ENCODE data around the gene IRF2BP2.
A peak's percentile ranks its signal among the peaks of the same experiment; 100 is the strongest.

Gene IRF2BP2

DNA sequence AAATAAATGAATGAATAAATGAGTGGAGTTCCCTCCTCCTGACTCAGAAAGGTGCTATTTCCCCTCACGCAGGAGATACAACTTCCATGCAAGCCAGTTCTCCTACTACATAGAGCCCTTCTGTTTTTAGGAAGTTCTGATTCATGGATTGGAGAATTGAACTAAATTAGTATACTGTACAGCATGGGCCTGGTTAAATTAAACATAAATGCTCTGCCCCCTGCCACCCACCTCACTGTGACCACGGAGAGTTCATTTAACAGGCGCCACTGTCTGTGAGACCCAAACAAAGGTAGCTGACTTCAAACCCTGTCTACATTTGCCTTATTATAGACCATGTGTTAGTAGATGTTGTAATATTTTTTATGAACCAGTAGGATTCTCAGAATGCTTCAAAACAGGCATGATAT lies 9.1 kb upstream of the IRF2BP2 start:
- H3K36me3 ChIP-seq (ENCODE audit: control insufficient read depth in 4 of 4, insufficient read depth in 4 of 4, low read length in 3 of 4), result no peaks in the 10 kb centered on the region
- WGBS (ENCODE audit: insufficient coverage), result no CpG with 5 or more reads among the region's 3 CpGs
- H3K4me1 ChIP-seq (ENCODE audit: control extremely low read depth in 1 of 4, control insufficient read depth in 4 of 4, insufficient read depth in 4 of 4, low read length in 3 of 4), result peaks cover 10 to 45% (median 24%) of the 10 kb centered on the region in 4 experiments
- H3K9me3 ChIP-seq (ENCODE audit: control extremely low read depth in 1 of 5, control insufficient read depth in 4 of 5, insufficient read depth in 2 of 5, low read depth in 1 of 5, low read length in 4 of 5), result no peaks in the 10 kb centered on the region
- CTCF ChIA-PET, result interaction anchor here (0.7 to 1.6 kb wide), 6 partner anchors 8 to 273 kb away, joined by 3 to 6 read pairs (median 4); no protein-coding TSS in a partner anchor
- H3K4me3 ChIP-seq (ENCODE audit: control insufficient read depth in 1 of 7, extremely low read depth in 1 of 7, insufficient read depth in 4 of 7, low read depth in 2 of 7, low read length in 6 of 7), result no peak overlapping the region
- no peak for DNase-seq
- POLR2A ChIA-PET, result interaction anchor here (1.7 kb wide), 1 partner anchor 105 kb away, joined by 12 read pairs; no protein-coding TSS in a partner anchor
- H3K27ac ChIP-seq (ENCODE audit: insufficient read depth in 1 of 2, low read depth in 1 of 2, low read length in 2 of 2, poor library complexity in 1 of 2, severe bottlenecking in 2 of 2), result no peak overlapping the region
- H3K27me3 ChIP-seq (replicated peaks in 2 of 5; ENCODE audit: control insufficient read depth in 4 of 5, insufficient read depth in 5 of 5, low read length in 4 of 5), result no peaks in the 10 kb centered on the region

DNA sequence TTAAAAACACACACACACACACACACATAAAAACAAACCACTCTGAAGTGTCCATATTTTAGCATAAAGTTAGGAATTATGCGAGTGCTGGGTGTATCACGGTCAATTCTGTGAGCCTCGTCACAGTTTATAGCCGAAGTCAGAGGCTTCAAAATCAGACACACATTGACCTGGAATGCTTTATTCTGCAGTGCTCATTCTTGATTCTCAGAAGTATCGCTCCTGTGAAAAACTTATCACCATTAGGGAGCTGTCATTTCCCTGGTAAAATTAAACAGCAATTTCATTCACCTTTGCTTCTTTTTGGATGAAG lies 8.7 kb upstream of the IRF2BP2 start:
- H3K4me1 ChIP-seq (ENCODE audit: control extremely low read depth in 1 of 4, control insufficient read depth in 4 of 4, insufficient read depth in 4 of 4, low read length in 3 of 4), result peaks cover 14 to 45% (median 27%) of the 10 kb centered on the region in 4 experiments

GRCh38 chr1:234617986-234618736 lies 8.2 kb upstream of the IRF2BP2 start:
- H3K36me3 ChIP-seq (ENCODE audit: control insufficient read depth in 4 of 4, insufficient read depth in 4 of 4, low read length in 3 of 4), result no peaks in the 10 kb centered on the region
- no peak for DNase-seq
- H3K4me1 ChIP-seq (ENCODE audit: control extremely low read depth in 1 of 4, control insufficient read depth in 4 of 4, insufficient read depth in 4 of 4, low read length in 3 of 4), result peaks cover 19 to 49% (median 32%) of the 10 kb centered on the region in 4 experiments
- ChIA-PET POLR2A (interaction anchor here (0.5 kb wide), 1 partner anchor 223 kb away, joined by 3 read pairs; no protein-coding TSS in a partner anchor), CTCF (no interaction called here)
- no peaks in the 10 kb centered on the region for H3K27me3 ChIP-seq (replicated peaks in 2 of 5; ENCODE audit: control insufficient read depth in 4 of 5, insufficient read depth in 5 of 5, low read length in 4 of 5)
- no peak overlapping the region for H3K4me3 ChIP-seq (ENCODE audit: control insufficient read depth in 1 of 7, extremely low read depth in 1 of 7, insufficient read depth in 4 of 7, low read depth in 2 of 7, low read length in 6 of 7)
- no peak overlapping the region for H3K27ac ChIP-seq (ENCODE audit: insufficient read depth in 1 of 2, low read depth in 1 of 2, low read length in 2 of 2, poor library complexity in 1 of 2, severe bottlenecking in 2 of 2)
- no peaks in the 10 kb centered on the region for H3K9me3 ChIP-seq (ENCODE audit: control extremely low read depth in 1 of 5, control insufficient read depth in 4 of 5, insufficient read depth in 2 of 5, low read depth in 1 of 5, low read length in 4 of 5)
- 93% methylated on average over 3 of the region's 7 CpGs for WGBS (ENCODE audit: insufficient coverage)

More for the DNA sequence above, 8.7 kb upstream of the IRF2BP2 start:
- no peaks in the 10 kb centered on the region for H3K36me3 ChIP-seq (ENCODE audit: control insufficient read depth in 4 of 4, insufficient read depth in 4 of 4, low read length in 3 of 4)
- ChIA-PET CTCF (interaction anchor here (1.6 kb wide), 1 partner anchor 108 kb away, joined by 6 read pairs; no protein-coding TSS in a partner anchor), POLR2A (no interaction called here)
- H3K27me3 ChIP-seq (replicated peaks in 2 of 5; ENCODE audit: control insufficient read depth in 4 of 5, insufficient read depth in 5 of 5, low read length in 4 of 5), result no peaks in the 10 kb centered on the region
- H3K27ac ChIP-seq (ENCODE audit: insufficient read depth in 1 of 2, low read depth in 1 of 2, low read length in 2 of 2, poor library complexity in 1 of 2, severe bottlenecking in 2 of 2), result no peak overlapping the region
- 96% methylated on average over 4 of the region's 5 CpGs for WGBS (ENCODE audit: insufficient coverage)
- no peak overlapping the region for H3K4me3 ChIP-seq (ENCODE audit: control insufficient read depth in 1 of 7, extremely low read depth in 1 of 7, insufficient read depth in 4 of 7, low read depth in 2 of 7, low read length in 6 of 7)
- no peak for DNase-seq
- no peaks in the 10 kb centered on the region for H3K9me3 ChIP-seq (ENCODE audit: control extremely low read depth in 1 of 5, control insufficient read depth in 4 of 5, insufficient read depth in 2 of 5, low read depth in 1 of 5, low read length in 4 of 5)

DNA sequence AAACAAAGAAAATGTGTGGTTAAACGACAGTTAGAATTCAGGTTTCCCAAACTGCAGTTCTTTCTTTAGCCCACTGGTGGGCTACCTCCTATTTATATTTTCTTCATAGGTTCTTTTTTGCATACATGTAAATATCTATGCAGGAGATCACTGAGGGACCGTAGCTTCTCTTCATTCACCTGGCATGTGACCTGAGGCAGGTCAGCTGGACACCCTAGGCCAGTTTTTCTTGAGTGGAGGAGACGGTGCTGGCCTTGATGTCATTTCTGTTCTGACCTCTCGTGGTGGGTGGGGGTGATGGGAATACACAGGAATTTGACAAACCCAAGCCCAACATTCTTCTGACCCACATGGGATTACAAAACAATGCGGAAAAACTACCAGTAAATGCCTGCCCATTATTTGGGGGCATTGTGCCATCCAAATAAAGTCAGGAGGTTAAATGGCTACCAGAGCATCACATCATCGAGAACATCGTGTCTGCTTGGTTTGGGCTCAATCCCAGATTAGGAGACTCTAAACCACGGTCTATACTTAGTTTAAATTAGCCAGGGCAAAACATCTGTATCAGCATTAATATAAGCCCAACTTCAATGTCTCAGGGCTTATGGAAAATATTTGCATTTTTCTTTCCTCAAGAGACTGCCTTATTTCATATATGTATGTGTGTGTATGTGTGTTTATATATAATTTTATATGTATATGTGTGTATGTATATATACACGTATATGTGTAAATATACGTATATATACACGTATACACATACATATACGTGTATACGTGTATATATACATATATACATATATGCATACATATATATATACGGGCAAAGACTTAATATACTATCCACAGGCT lies 7.4 kb upstream of the IRF2BP2 start:
- Histone ChIP-seq H3K4me1 (ENCODE audit: control extremely low read depth in 1 of 4, control insufficient read depth in 4 of 4, insufficient read depth in 4 of 4, low read length in 3 of 4) (peaks cover 23 to 57% (median 40%) of the 10 kb centered on the region in 4 experiments), H3K4me3 (ENCODE audit: control insufficient read depth in 1 of 7, extremely low read depth in 1 of 7, insufficient read depth in 4 of 7, low read depth in 2 of 7, low read length in 6 of 7) (no peak overlapping the region), H3K27ac (ENCODE audit: insufficient read depth in 1 of 2, low read depth in 1 of 2, low read length in 2 of 2, poor library complexity in 1 of 2, severe bottlenecking in 2 of 2) (no peak overlapping the region), H3K9me3 (ENCODE audit: control extremely low read depth in 1 of 5, control insufficient read depth in 4 of 5, insufficient read depth in 2 of 5, low read depth in 1 of 5, low read length in 4 of 5) (no peaks in the 10 kb centered on the region), H3K36me3 (ENCODE audit: control insufficient read depth in 4 of 4, insufficient read depth in 4 of 4, low read length in 3 of 4) (no peaks in the 10 kb centered on the region), H3K27me3 (replicated peaks in 2 of 5; ENCODE audit: control insufficient read depth in 4 of 5, insufficient read depth in 5 of 5, low read length in 4 of 5) (no peaks in the 10 kb centered on the region)
- ChIA-PET CTCF (interaction anchor here (0.6 to 2.3 kb wide), 8 partner anchors 10 to 476 kb away, joined by 3 to 14 read pairs (median 4); no protein-coding TSS in a partner anchor), POLR2A (interaction anchor here (0.6 to 1.9 kb wide), 2 partner anchors 107 to 155 kb away, joined by 3 to 7 read pairs; no protein-coding TSS in a partner anchor)
- 86% methylated on average over 4 of the region's 14 CpGs for WGBS (ENCODE audit: insufficient coverage)
- DNase-seq, result peak in 2 of 3 donors; percentile 60 to 63

- Histone ChIP-seq H3K36me3 (ENCODE audit: control insufficient read depth in 4 of 4, insufficient read depth in 4 of 4, low read length in 3 of 4) (no peaks in the 10 kb centered on the region), H3K9me3 (ENCODE audit: control extremely low read depth in 1 of 5, control insufficient read depth in 4 of 5, insufficient read depth in 2 of 5, low read depth in 1 of 5, low read length in 4 of 5) (no peaks in the 10 kb centered on the region), H3K27me3 (replicated peaks in 2 of 5; ENCODE audit: control insufficient read depth in 4 of 5, insufficient read depth in 5 of 5, low read length in 4 of 5) (no peaks in the 10 kb centered on the region), H3K4me1 (ENCODE audit: control extremely low read depth in 1 of 4, control insufficient read depth in 4 of 4, insufficient read depth in 4 of 4, low read length in 3 of 4) (peaks cover 30 to 64% (median 47%) of the 10 kb centered on the region in 4 experiments), H3K4me3 (ENCODE audit: control insufficient read depth in 1 of 7, extremely low read depth in 1 of 7, insufficient read depth in 4 of 7, low read depth in 2 of 7, low read length in 6 of 7) (no peak overlapping the region), H3K27ac (ENCODE audit: insufficient read depth in 1 of 2, low read depth in 1 of 2, low read length in 2 of 2, poor library complexity in 1 of 2, severe bottlenecking in 2 of 2) (no peak overlapping the region)
- WGBS (ENCODE audit: insufficient coverage), result 37% methylated on average over 2 of the region's 2 CpGs
- ChIA-PET CTCF (interaction anchor here (0.6 to 2.3 kb wide), 11 partner anchors 11 to 476 kb away, joined by 3 to 14 read pairs (median 3); no protein-coding TSS in a partner anchor), POLR2A (interaction anchor here (1.9 kb wide), 1 partner anchor 108 kb away, joined by 7 read pairs; no protein-coding TSS in a partner anchor)
- DNase-seq, result no peak
These were observed 6.7 kb upstream of the IRF2BP2 start for GRCh38 chr1:234616644-234617043.

GRCh38 chr1:234614081-234614489 lies 4.1 kb upstream of the IRF2BP2 start:
- H3K9me3 ChIP-seq (ENCODE audit: control extremely low read depth in 1 of 5, control insufficient read depth in 4 of 5, insufficient read depth in 2 of 5, low read depth in 1 of 5, low read length in 4 of 5), result no peaks in the 10 kb centered on the region
- ChIA-PET POLR2A (interaction anchor here (1.7 to 6.4 kb wide), 2 partner anchors 10 to 110 kb away, joined by 3 to 117 read pairs; no protein-coding TSS in a partner anchor), CTCF (interaction anchor here (0.9 to 5.1 kb wide), 9 partner anchors 11 to 364 kb away, joined by 3 to 30 read pairs (median 5); no protein-coding TSS in a partner anchor)
- peak overlapping the region; percentile 91 to 94 for H3K27ac ChIP-seq (ENCODE audit: insufficient read depth in 1 of 2, low read depth in 1 of 2, low read length in 2 of 2, poor library complexity in 1 of 2, severe bottlenecking in 2 of 2)
- DNase-seq, result no peak
- no peaks in the 10 kb centered on the region for H3K36me3 ChIP-seq (ENCODE audit: control insufficient read depth in 4 of 4, insufficient read depth in 4 of 4, low read length in 3 of 4)
- H3K27me3 ChIP-seq (replicated peaks in 2 of 5; ENCODE audit: control insufficient read depth in 4 of 5, insufficient read depth in 5 of 5, low read length in 4 of 5), result no peaks in the 10 kb centered on the region
- no CpG with 5 or more reads among the region's 2 CpGs for WGBS (ENCODE audit: insufficient coverage)
- no peak overlapping the region for H3K4me3 ChIP-seq (ENCODE audit: control insufficient read depth in 1 of 7, extremely low read depth in 1 of 7, insufficient read depth in 4 of 7, low read depth in 2 of 7, low read length in 6 of 7)
- peaks cover 29 to 65% (median 55%) of the 10 kb centered on the region in 4 experiments for H3K4me1 ChIP-seq (ENCODE audit: control extremely low read depth in 1 of 4, control insufficient read depth in 4 of 4, insufficient read depth in 4 of 4, low read length in 3 of 4)

Data from common myeloid progenitor, CD34-positive (primary cell).